Trophoblast cell (in vitro differentiated cells and primary cell): ENCODE measurements around the gene CORO2B.

Source experiments
- DNase-seq, 2 donors: peaks; one replicate each; pipeline ENCODE4 v3.0.0-alpha.2; 2016
- H2AFZ ChIP-seq: 2 replicates; pipeline ENCODE4 v1.6.1; 2013; ENCODE audit warnings: low read length, moderate library complexity, mild to moderate bottlenecking; ENCODE audit not compliant: insufficient read depth, poor library complexity
- H2AK5ac ChIP-seq: 2 replicates; pipeline ENCODE4 v1.6.1; 2013; ENCODE audit warnings: mild to moderate bottlenecking, low read length
- H2BK120ac ChIP-seq: 2 replicates; pipeline ENCODE4 v1.6.1; 2013; ENCODE audit warnings: low read length, mild to moderate bottlenecking, moderate library complexity; ENCODE audit not compliant: insufficient read depth, poor library complexity
- H2BK12ac ChIP-seq: 2 replicates; pipeline ENCODE4 v1.6.1; 2013; ENCODE audit warnings: mild to moderate bottlenecking, low read length, moderate library complexity
- H2BK5ac ChIP-seq: 2 replicates; pipeline ENCODE4 v1.6.1; 2013; ENCODE audit warnings: low read length, low read depth, moderate library complexity, mild to moderate bottlenecking; ENCODE audit not compliant: poor library complexity
- H3K14ac ChIP-seq: 2 replicates; pipeline ENCODE4 v1.6.1; 2013; ENCODE audit warnings: mild to moderate bottlenecking, low read length
- H3K18ac ChIP-seq: 2 replicates; pipeline ENCODE4 v1.6.1; 2013; ENCODE audit warnings: mild to moderate bottlenecking, low read length
- H3K23ac ChIP-seq: 2 replicates; pipeline ENCODE4 v1.6.1; 2013; ENCODE audit warnings: low read length
- H3K27ac ChIP-seq: 2 replicates; pipeline ENCODE4 v1.5.1; 2013; ENCODE audit warnings: low read depth, mild to moderate bottlenecking, inconsistent platforms, low read length, moderate library complexity
- H3K27me3 ChIP-seq: 2 replicates; pipeline ENCODE4 v1.6.1; 2013; ENCODE audit warnings: inconsistent platforms, mild to moderate bottlenecking, low read length, moderate library complexity; ENCODE audit not compliant: insufficient read depth
- H3K36me3 ChIP-seq, 2 experiments: 1 replicate in 1 of 2; 2 replicates in 1 of 2; pipeline ENCODE4 v1.6.1; 2013; ENCODE audit warnings: low read length in 2 of 2, mild to moderate bottlenecking in 2 of 2, moderate library complexity in 1 of 2; ENCODE audit not compliant: insufficient read depth in 2 of 2, control insufficient read depth in 1 of 2
- H3K4ac ChIP-seq: 2 replicates; pipeline ENCODE4 v1.6.1; 2013; ENCODE audit warnings: low read depth, mild to moderate bottlenecking, low read length, moderate library complexity
- H3K4me1 ChIP-seq, 2 experiments: 1 replicate in 1 of 2; 2 replicates in 1 of 2; pipeline ENCODE4 v1.6.1; 2013; ENCODE audit warnings: low read length in 2 of 2, mild to moderate bottlenecking in 2 of 2, moderate library complexity in 1 of 2; ENCODE audit not compliant: insufficient read depth in 2 of 2, control insufficient read depth in 1 of 2
- H3K4me2 ChIP-seq: 2 replicates; pipeline ENCODE4 v1.6.1; 2013; ENCODE audit warnings: inconsistent platforms, mild to moderate bottlenecking, low read length, moderate library complexity
- H3K4me3 ChIP-seq: 2 replicates; pipeline ENCODE4 v1.5.1; 2013; ENCODE audit warnings: mild to moderate bottlenecking, low read depth, low read length, inconsistent platforms
- H3K79me1 ChIP-seq: one replicate; pipeline ENCODE4 v1.6.1; 2013; ENCODE audit warnings: low read length
- H3K79me2 ChIP-seq: 2 replicates; pipeline ENCODE4 v1.6.1; 2013; ENCODE audit warnings: low read length, mild to moderate bottlenecking; ENCODE audit not compliant: control insufficient read depth, insufficient read depth, poor library complexity
- H3K9ac ChIP-seq: 2 replicates; pipeline ENCODE4 v1.6.1; 2013; ENCODE audit warnings: mild to moderate bottlenecking, low read length
- H3K9me3 ChIP-seq: 2 replicates; pipeline ENCODE4 v1.6.1; 2013; ENCODE audit warnings: low read depth, mild to moderate bottlenecking, control low read depth, inconsistent platforms, low read length; ENCODE audit not compliant: insufficient read depth
- H4K12ac ChIP-seq: 2 replicates; pipeline ENCODE4 v1.6.1; 2013; ENCODE audit warnings: low read depth, mild to moderate bottlenecking, low read length, moderate library complexity
- H4K8ac ChIP-seq: 2 replicates; pipeline ENCODE4 v1.6.1; 2013; ENCODE audit warnings: low read depth, mild to moderate bottlenecking, low read length, moderate library complexity
- H4K91ac ChIP-seq: one replicate; pipeline ENCODE4 v1.6.1; 2013; ENCODE audit warnings: low read depth, mild to moderate bottlenecking, low read length, moderate library complexity
- WGBS: extraction: QIAGEN DNeasy Blood & Tissue Kit; methylation state at CpG from one replicate; pipeline ENCODE4 v1.1.7; 2013; ENCODE audit warnings: missing lambda C conversion rate; ENCODE audit not compliant: insufficient read length, insufficient coverage; ENCODE audit errors: extremely low coverage; 5-methylcytosine and 5-hydroxymethylcytosine counted together

Gene CORO2B

DNA sequence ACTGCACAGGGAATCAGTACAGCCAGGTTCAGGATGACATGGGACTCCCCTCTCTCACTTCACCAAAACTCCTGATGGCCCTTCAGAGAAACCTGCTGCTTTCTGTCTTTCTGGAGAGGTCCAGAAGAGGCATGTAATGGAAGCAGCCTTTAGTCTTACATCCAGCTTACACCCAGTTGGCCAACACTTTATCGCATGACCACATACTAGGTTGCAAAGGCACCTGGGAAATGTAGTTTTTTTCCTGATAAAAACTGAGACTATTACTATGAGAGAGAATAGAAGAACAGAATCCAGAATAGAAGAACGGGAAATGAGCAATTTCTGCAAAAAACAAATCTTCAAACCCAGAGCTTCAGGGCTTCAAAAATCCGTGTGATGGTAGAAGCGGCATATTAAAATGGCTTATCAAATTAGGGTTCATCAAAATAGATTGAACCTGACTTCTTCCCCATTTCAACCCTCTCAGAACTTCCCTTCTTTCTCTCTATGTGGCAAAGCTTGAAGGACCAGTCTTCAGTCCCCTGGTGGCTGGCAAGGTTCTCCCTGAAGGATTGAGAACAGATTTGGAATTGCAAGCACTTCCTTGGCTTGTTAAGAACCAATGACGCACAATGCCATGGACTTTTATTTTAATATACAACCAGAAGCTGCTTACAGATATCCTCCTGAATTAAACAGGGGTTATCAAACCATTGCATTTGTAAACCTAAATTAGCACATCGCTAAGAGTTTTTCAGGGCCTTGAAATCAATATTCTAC, 34.4 kb downstream of the CORO2B start:
- Histone ChIP-seq H3K79me1 (no peaks in the 10 kb centered on the region), H3K4me2 (no peak overlapping the region), H3K23ac (no peak overlapping the region), H2BK5ac (no peak overlapping the region), H4K8ac (no peak overlapping the region), H3K79me2 (no peaks in the 10 kb centered on the region), H4K12ac (no peak overlapping the region), H3K36me3 (no peaks in the 10 kb centered on the region), H3K27ac (no peak overlapping the region), H3K9me3 (no peaks in the 10 kb centered on the region), H3K9ac (no peak overlapping the region), H3K4me1 (peaks cover 0 to 3% of the 10 kb centered on the region in 2 experiments), H4K91ac (no peak overlapping the region), H3K27me3 (no peaks in the 10 kb centered on the region), H2AFZ (no peak overlapping the region), H3K4ac (no peak overlapping the region), H3K14ac (no peak overlapping the region), H2AK5ac (no peak overlapping the region), H2BK120ac (no peak overlapping the region), H3K4me3 (no peak overlapping the region), H2BK12ac (no peak overlapping the region), H3K18ac (no peak overlapping the region)
- peak in 1 of 2 donors; percentile 36 for DNase-seq
- no CpG with 5 or more reads among the region's 6 CpGs for WGBS

- no CpG with 5 or more reads among the region's 17 CpGs for WGBS
- H3K4me2 ChIP-seq = no peak overlapping the region
- H3K23ac ChIP-seq = no peak overlapping the region
- no peak overlapping the region for H2BK12ac ChIP-seq
- H3K27me3 ChIP-seq = no peaks in the 10 kb centered on the region
- peaks cover 0 to 3% of the 10 kb centered on the region in 2 experiments for H3K4me1 ChIP-seq
- H3K79me1 ChIP-seq = no peaks in the 10 kb centered on the region
- H3K9ac ChIP-seq = no peak overlapping the region
- DNase-seq = no peak
- H3K4me3 ChIP-seq = no peak overlapping the region
- H3K27ac ChIP-seq = no peak overlapping the region
- H2AFZ ChIP-seq = peak overlapping the region; percentile 23
- H4K8ac ChIP-seq = no peak overlapping the region
- H2BK120ac ChIP-seq = no peak overlapping the region
- H4K91ac ChIP-seq = no peak overlapping the region
- no peak overlapping the region for H2AK5ac ChIP-seq
- no peaks in the 10 kb centered on the region for H3K36me3 ChIP-seq
- no peak overlapping the region for H3K4ac ChIP-seq
- no peak overlapping the region for H4K12ac ChIP-seq
- H2BK5ac ChIP-seq = no peak overlapping the region
- no peaks in the 10 kb centered on the region for H3K79me2 ChIP-seq
- no peak overlapping the region for H3K18ac ChIP-seq
- H3K9me3 ChIP-seq = no peaks in the 10 kb centered on the region
- H3K14ac ChIP-seq = no peak overlapping the region
Observed at GRCh38 chr15:68614286-68615035, 35.7 kb downstream of the CORO2B start.

DNA sequence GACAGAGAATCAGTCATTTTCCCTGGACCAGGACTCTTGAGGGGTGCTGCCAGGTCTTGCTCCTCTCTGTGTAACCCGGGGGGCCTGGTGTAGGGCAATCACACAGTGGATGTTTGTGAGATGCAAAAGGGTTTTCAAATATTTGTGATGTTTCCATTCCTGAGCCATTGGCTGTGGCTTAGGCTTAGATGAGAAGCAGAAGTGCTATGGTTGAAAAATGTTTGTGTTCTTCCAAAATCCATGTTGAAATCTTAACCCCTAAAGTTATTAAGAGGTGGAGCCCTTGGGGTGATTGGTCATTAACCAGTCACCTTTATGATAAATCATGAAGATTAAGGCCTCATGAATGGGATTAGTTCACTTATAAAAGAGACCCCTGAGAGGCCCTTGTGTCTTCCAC, 36.5 kb downstream of the CORO2B start:
- Histone ChIP-seq H2BK120ac (no peak overlapping the region), H3K4ac (no peak overlapping the region), H3K14ac (no peak overlapping the region), H4K91ac (no peak overlapping the region), H2AK5ac (no peak overlapping the region), H3K79me1 (no peaks in the 10 kb centered on the region), H3K4me3 (no peak overlapping the region), H3K79me2 (no peaks in the 10 kb centered on the region), H3K9ac (no peak overlapping the region), H4K8ac (no peak overlapping the region), H3K36me3 (no peaks in the 10 kb centered on the region), H3K4me1 (peaks cover 0 to 3% of the 10 kb centered on the region in 2 experiments), H3K23ac (no peak overlapping the region), H2AFZ (no peak overlapping the region), H3K4me2 (no peak overlapping the region), H3K18ac (no peak overlapping the region), H3K9me3 (no peaks in the 10 kb centered on the region), H3K27me3 (no peaks in the 10 kb centered on the region), H3K27ac (no peak overlapping the region), H4K12ac (no peak overlapping the region), H2BK5ac (no peak overlapping the region), H2BK12ac (no peak overlapping the region)
- no CpG with 5 or more reads among the region's 1 CpG for WGBS
- no peak for DNase-seq

GRCh38 chr15:68615811-68616210, 37.0 kb downstream of the CORO2B start:
- H3K4me2 ChIP-seq = no peak overlapping the region
- H2BK12ac ChIP-seq = no peak overlapping the region
- no peaks in the 10 kb centered on the region for H3K36me3 ChIP-seq
- H2BK120ac ChIP-seq = no peak overlapping the region
- H3K14ac ChIP-seq = no peak overlapping the region
- no peak overlapping the region for H3K9ac ChIP-seq
- no peaks in the 10 kb centered on the region for H3K79me2 ChIP-seq
- no peaks in the 10 kb centered on the region for H3K79me1 ChIP-seq
- H3K27ac ChIP-seq = no peak overlapping the region
- no peaks in the 10 kb centered on the region for H3K9me3 ChIP-seq
- no peak overlapping the region for H4K12ac ChIP-seq
- no peak overlapping the region for H2BK5ac ChIP-seq
- no peak overlapping the region for H3K4ac ChIP-seq
- no peak overlapping the region for H3K4me3 ChIP-seq
- H2AK5ac ChIP-seq = no peak overlapping the region
- no CpG with 5 or more reads among the region's 6 CpGs for WGBS
- no peak for DNase-seq
- H4K91ac ChIP-seq = no peak overlapping the region
- H3K27me3 ChIP-seq = no peaks in the 10 kb centered on the region
- peaks cover 0 to 3% of the 10 kb centered on the region in 2 experiments for H3K4me1 ChIP-seq
- H4K8ac ChIP-seq = no peak overlapping the region
- no peak overlapping the region for H2AFZ ChIP-seq
- H3K18ac ChIP-seq = no peak overlapping the region
- H3K23ac ChIP-seq = no peak overlapping the region
